Skin of body (tissue), 2 donors: ENCODE data around the gene BAIAP2. TPM values are rescaled to one million over a fixed set of nuclear protein-coding genes. Genes with fewer than 3 reads are reported as not detected.

Experiments
- DNase-seq: peaks from one replicate; lab custom pipeline; 2025; lab: John Stamatoyannopoulos, UW
- total RNA-seq: library from RNA; depleted of rRNA; stranded (reverse); fragments of >200 nt; gene quantifications from one replicate; pipeline ENCODE4 v1.2.3, GENCODE V29; 2014

BAIAP2 gene
- total RNA-seq, 1 donor from 2014 or later, result 34.6 TPM

GRCh38 chr17:81050645-81051625 lies 16.0 kb downstream of the BAIAP2 start:
- DNase-seq, result no peak

GRCh38 chr17:81052199-81052997 lies 17.4 kb downstream of the BAIAP2 start:
- no peak for DNase-seq

- no peak for DNase-seq
These were observed 18.4 kb downstream of the BAIAP2 start for GRCh38 chr17:81053041-81053970.

GRCh38 chr17:81054308-81054707 lies 19.4 kb downstream of the BAIAP2 start:
- DNase-seq, result no peak

- DNase-seq, result no peak
These were observed 20.0 kb downstream of the BAIAP2 start for GRCh38 chr17:81054881-81055370.

GRCh38 chr17:81056312-81056711 lies 21.4 kb downstream of the BAIAP2 start:
- DNase-seq, result no peak

GRCh38 chr17:81057079-81057730 lies 22.3 kb downstream of the BAIAP2 start:
- peak; percentile 35 for DNase-seq

GRCh38 chr17:81057777-81058176 lies 22.8 kb downstream of the BAIAP2 start:
- DNase-seq, result no peak

- DNase-seq, result no peak
These were observed 23.4 kb downstream of the BAIAP2 start for GRCh38 chr17:81058263-81058871.

- DNase-seq, result no peak
These were observed 24.1 kb downstream of the BAIAP2 start for GRCh38 chr17:81059026-81059425.

- DNase-seq, result no peak
These were observed 25.5 kb downstream of the BAIAP2 start for GRCh38 chr17:81060416-81060815.

- DNase-seq, result no peak
These were observed 26.2 kb downstream of the BAIAP2 start for GRCh38 chr17:81061027-81061735.

- no peak for DNase-seq
These were observed 27.2 kb downstream of the BAIAP2 start for GRCh38 chr17:81062014-81062780.

- DNase-seq, result no peak
These were observed 28.4 kb downstream of the BAIAP2 start for GRCh38 chr17:81063106-81064093.

- peak; percentile 23 for DNase-seq
These were observed 29.9 kb downstream of the BAIAP2 start for GRCh38 chr17:81064678-81065475.

- no peak for DNase-seq
These were observed 30.5 kb downstream of the BAIAP2 start for GRCh38 chr17:81065500-81065899.
